GM18517 (cell line): ENCODE data around the gene CLEC16A.

Source experiments
- ATAC-seq: cut with Tn5 transposase; IDR thresholded peaks from one replicate; pipeline ENCODE4 v1.9.1; 2021; ENCODE audit warnings: mild to moderate bottlenecking, moderate library complexity; ENCODE audit not compliant: unreplicated experiment

The CLEC16A gene

DNA sequence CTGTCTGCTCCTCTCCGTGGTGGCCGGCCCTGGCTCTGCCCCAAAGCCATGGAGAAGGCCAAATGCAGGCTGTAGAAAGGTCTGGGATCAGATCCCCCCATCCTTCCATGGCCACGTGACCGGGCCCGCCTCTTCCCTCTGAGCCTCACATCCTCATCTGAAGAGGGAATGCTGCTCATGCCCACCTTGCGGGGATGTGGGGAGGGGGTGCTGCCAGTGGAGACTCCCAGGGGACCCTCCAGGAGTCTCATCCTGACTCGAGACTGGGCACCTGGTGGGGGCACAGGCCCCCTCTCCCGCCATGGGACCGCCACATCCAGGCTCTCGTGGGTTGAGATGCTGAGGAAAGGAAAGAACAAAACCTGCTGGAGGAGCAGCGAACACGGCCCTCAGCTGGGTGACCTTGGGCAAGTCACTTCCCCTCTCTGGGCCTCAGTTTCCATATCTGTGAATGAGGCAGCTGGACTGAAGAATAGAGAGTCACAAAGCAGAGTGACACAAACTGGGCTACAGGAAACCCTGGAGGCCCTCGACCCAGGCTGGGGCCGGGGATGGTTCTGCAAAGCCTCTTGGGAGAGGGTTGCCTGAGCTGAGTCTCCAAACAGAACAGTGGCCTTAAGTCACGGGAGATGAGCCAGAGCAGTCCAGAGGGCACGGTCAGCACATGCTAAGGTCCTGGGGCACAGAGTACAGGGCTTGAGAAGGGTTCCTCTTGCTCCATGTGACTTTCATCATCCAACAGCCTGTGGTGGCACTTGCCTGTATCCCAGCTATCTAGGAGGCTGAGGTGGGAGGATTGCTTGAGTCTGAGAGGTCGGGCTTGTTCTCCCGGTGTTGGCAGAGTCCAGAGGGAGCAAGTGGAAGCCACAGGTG, 281.5 kb downstream of the CLEC16A start:
- no peak for ATAC-seq

DNA sequence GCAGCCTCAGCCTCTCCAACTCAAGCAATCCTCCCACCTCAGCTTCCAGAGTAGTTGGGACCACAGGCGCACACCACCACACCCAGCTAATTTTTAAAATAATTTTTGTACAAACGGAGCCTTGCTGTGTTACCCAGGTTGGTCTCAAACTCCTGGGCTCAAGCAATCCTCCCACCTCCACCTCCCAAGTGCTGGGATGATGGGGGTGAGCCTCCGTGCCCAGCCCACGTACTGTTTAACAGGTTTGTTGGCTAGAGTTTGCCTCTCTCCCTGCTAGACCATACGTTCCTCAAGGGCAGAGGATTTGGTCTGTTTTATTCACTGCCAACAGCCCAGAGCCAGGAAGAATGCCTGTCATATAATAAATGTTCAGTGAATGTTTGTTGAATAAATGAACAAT, 285.1 kb downstream of the CLEC16A start:
- ATAC-seq = no peak

DNA sequence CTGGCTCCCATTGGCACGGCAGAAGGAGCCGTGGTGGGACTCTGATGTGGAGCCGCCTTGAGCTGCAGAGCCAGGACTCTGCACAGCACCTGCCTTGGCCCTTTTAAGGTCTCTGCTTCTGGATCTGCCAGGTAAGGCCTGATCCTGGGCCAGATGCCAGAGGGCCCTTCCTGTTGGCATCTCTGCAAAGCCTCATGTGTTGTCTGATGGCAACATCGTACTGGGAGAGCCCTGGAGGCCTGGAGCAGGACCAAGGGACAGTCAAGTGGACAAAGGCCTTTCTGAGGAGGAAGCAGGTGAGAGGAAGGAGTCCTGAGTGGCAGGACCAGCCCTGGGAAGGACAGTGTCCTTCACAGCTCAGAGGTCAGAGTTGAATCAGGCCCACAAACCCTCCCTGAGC, 285.5 kb downstream of the CLEC16A start:
- ATAC-seq = no peak

DNA sequence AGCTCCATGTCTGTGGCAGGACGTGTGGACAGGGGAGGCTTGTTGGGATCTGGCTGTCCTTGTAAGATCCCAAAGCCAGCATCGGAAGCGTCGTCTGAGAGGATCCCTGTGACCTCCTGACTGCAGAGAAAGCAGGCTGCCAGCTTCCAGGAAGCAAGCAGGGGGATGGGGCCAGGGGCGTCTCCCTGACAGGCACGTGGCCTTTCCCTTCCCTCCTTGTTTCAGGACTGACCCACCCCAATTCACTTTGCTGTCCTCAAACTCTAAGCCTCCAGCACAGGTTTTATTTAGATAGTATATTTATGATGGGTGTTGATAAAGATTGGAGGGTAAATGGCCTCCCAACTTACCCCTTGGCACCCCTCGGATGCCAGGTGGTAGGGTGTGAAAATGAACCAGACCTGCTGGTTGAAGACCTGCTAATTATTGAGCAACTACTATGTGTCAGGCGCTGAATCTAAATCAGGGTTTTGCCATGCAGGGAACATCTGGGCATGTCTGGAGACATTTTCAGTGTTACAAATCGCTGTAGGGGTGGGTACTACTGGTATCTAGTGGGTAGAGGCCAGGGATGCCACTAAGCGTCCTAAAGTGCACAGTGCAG, 287.1 kb downstream of the CLEC16A start:
- ATAC-seq = no peak
